ENCODE measurements around the gene TPGS1. TPM values are rescaled to one million over a fixed set of nuclear protein-coding genes. Genes with fewer than 3 reads are reported as not detected.

TPGS1 gene
- total RNA-seq, 1 experiment from 2014 or later = 13.8 TPM

- intact Hi-C loops (cut with micrococcal nuclease; ENCODE audit: unreplicated experiment) = no loop called here
- Histone ChIP-seq H3K4me1 (replicated peaks; ENCODE audit: insufficient read depth) (no peaks in the 10 kb centered on the region), H3K9me3 (ENCODE audit: insufficient read depth, low read depth) (no peaks in the 10 kb centered on the region), H3K27ac (no peak overlapping the region), H2AFZ (no peak overlapping the region), H3K9me2 (ENCODE audit: insufficient read depth) (no peaks in the 10 kb centered on the region), H3F3A (ENCODE audit: insufficient read depth, low read depth) (peaks cover 13% of the 10 kb centered on the region; the same call in 1 of the 2 replicates), H4K20me1 (ENCODE audit: insufficient read depth) (no peaks in the 10 kb centered on the region), H3K4me2 (peak overlapping the region; percentile 60), H3K79me2 (ENCODE audit: low read depth) (no peaks in the 10 kb centered on the region), H3K27me3 (ENCODE audit: insufficient read depth, low read depth) (peaks cover 14% of the 10 kb centered on the region), H3K4me3 (no peak overlapping the region), H3K36me3 (ENCODE audit: low read depth) (no peaks in the 10 kb centered on the region)
- ChIA-PET POLR2A (ENCODE audit: unreplicated experiment) (no interaction called here), CTCF (no interaction called here)
- DNase-seq = no peak
- BruUV-seq (replicated peaks) = no TSS peak
- TF ChIP-seq EZH2 (IDR thresholded peaks at IDR 0.05; ENCODE audit: low read depth) = no peak
- no peak for TF ChIP-seq CTCF (conservative IDR thresholded peaks at IDR 0.05)
Observed at GRCh38 chr19:461721-462551, 45.4 kb upstream of the TPGS1 start.

GRCh38 chr19:463483-464207 is 43.7 kb upstream of the TPGS1 start:
- no TSS peak for BruUV-seq (replicated peaks)
- ChIA-PET CTCF (no interaction called here), POLR2A (ENCODE audit: unreplicated experiment) (no interaction called here)
- Histone ChIP-seq H3K4me3 (no peak overlapping the region), H3K27ac (no peak overlapping the region), H3K9me2 (ENCODE audit: insufficient read depth) (no peaks in the 10 kb centered on the region), H3K79me2 (ENCODE audit: low read depth) (no peaks in the 10 kb centered on the region), H3K9me3 (ENCODE audit: insufficient read depth, low read depth) (no peaks in the 10 kb centered on the region), H3F3A (ENCODE audit: insufficient read depth, low read depth) (peaks cover 13% of the 10 kb centered on the region; the same call in 1 of the 2 replicates), H3K27me3 (ENCODE audit: insufficient read depth, low read depth) (peaks cover 18% of the 10 kb centered on the region; the same call in 1 of the 2 replicates), H3K4me1 (replicated peaks; ENCODE audit: insufficient read depth) (no peaks in the 10 kb centered on the region), H4K20me1 (ENCODE audit: insufficient read depth) (no peaks in the 10 kb centered on the region), H2AFZ (no peak overlapping the region), H3K36me3 (ENCODE audit: low read depth) (no peaks in the 10 kb centered on the region), H3K4me2 (no peak overlapping the region)
- TF ChIP-seq EZH2 (IDR thresholded peaks at IDR 0.05; ENCODE audit: low read depth) = no peak
- TF ChIP-seq CTCF (conservative IDR thresholded peaks at IDR 0.05) = no peak
- DNase-seq = no peak
- intact Hi-C loops (cut with micrococcal nuclease; ENCODE audit: unreplicated experiment) = no loop called here

GRCh38 chr19:464208-464545 is 43.1 kb upstream of the TPGS1 start:
- Histone ChIP-seq H2AFZ (no peak overlapping the region), H3K9me3 (ENCODE audit: insufficient read depth, low read depth) (no peaks in the 10 kb centered on the region), H3K79me2 (ENCODE audit: low read depth) (no peaks in the 10 kb centered on the region), H3F3A (ENCODE audit: insufficient read depth, low read depth) (peaks cover 13% of the 10 kb centered on the region; the same call in 1 of the 2 replicates), H4K20me1 (ENCODE audit: insufficient read depth) (no peaks in the 10 kb centered on the region), H3K27ac (no peak overlapping the region), H3K36me3 (ENCODE audit: low read depth) (no peaks in the 10 kb centered on the region), H3K4me1 (replicated peaks; ENCODE audit: insufficient read depth) (no peaks in the 10 kb centered on the region), H3K27me3 (ENCODE audit: insufficient read depth, low read depth) (peaks cover 23% of the 10 kb centered on the region; the same call in 1 of the 2 replicates), H3K9me2 (ENCODE audit: insufficient read depth) (no peaks in the 10 kb centered on the region), H3K4me2 (no peak overlapping the region), H3K4me3 (no peak overlapping the region)
- no peak for TF ChIP-seq EZH2 (IDR thresholded peaks at IDR 0.05; ENCODE audit: low read depth)
- no peak for TF ChIP-seq CTCF (conservative IDR thresholded peaks at IDR 0.05)
- BruUV-seq (replicated peaks) = no TSS peak
- POLR2A ChIA-PET (ENCODE audit: unreplicated experiment) = no interaction called here
- intact Hi-C loops (cut with micrococcal nuclease; ENCODE audit: unreplicated experiment) = no loop called here
- no peak for DNase-seq
- CTCF ChIA-PET = no interaction called here

Data from PC-9 (cell line).